Measurements from ENCODE around the gene RACGAP1. TPM values are rescaled to one million over a fixed set of nuclear protein-coding genes. Genes with fewer than 3 reads are reported as not detected.

RACGAP1 gene
- polyA plus RNA-seq, 1 of the 3 experiments (the other 2 are of a cell fraction) = 21.5 TPM

DNA sequence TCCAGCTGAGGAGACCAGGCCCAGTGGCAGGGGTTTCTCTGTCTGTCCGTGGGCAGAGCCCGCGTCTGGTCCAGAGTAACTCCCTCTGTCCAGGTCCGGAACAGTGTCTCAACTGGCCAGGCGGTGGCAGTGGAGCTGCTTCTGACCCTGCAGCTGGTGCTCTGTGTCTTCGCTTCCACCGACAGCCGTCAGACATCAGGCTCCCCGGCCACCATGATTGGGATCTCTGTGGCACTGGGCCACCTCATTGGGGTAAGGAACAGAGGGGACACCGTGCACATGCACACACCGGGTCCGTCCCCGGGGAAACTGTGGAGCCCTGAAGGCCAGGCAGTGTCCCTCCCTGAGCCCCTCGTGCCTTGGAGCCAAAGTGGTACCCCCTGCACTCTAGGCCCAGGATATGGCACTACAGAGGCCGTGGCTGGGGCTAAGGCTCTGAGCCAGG lies 51.0 kb downstream of the RACGAP1 start (continued):
- TF ChIP-seq CTCF (IDR thresholded peaks at IDR 0.05) (peak; percentile 63), EZH2phosphoT487 (IDR thresholded peaks at IDR 0.05; ENCODE audit: borderline replicate concordance, low read depth) (no peak), POLR2AphosphoS5 (IDR thresholded peaks at IDR 0.05; ENCODE audit: low read depth, low read length) (no peak), FOXJ3 (CRISPR knock-in tag; IDR thresholded peaks at IDR 0.05) (no peak), NFIC (IDR thresholded peaks at IDR 0.05; ENCODE audit: borderline replicate concordance) (no peak), RCOR1 (IDR thresholded peaks at IDR 0.05; ENCODE audit: low read length) (peak; percentile 53; the same call in 1 of the 2 replicates), TAF1 (IDR thresholded peaks at IDR 0.05; ENCODE audit: borderline replicate concordance, low read depth, low read length) (no peak), FOSL2 (IDR thresholded peaks at IDR 0.05; ENCODE audit: borderline replicate concordance, low read depth) (no peak), FOXM1 (IDR thresholded peaks at IDR 0.05; ENCODE audit: low read depth) (no peak), RXRA (IDR thresholded peaks at IDR 0.05; ENCODE audit: borderline replicate concordance, low read depth) (no peak), TCF12 (IDR thresholded peaks at IDR 0.05) (no peak)
- TF ChIP-seq, protein P1, sequence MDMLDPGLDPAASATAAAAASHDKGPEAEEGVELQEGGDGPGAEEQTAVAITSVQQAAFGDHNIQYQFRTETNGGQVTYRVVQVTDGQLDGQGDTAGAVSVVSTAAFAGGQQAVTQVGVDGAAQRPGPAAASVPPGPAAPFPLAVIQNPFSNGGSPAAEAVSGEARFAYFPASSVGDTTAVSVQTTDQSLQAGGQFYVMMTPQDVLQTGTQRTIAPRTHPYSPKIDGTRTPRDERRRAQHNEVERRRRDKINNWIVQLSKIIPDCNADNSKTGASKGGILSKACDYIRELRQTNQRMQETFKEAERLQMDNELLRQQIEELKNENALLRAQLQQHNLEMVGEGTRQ (IDR thresholded peaks at IDR 0.05; ENCODE audit: borderline replicate concordance, low read depth, low read length) = no peak
- TF ChIP-seq, protein P2, sequence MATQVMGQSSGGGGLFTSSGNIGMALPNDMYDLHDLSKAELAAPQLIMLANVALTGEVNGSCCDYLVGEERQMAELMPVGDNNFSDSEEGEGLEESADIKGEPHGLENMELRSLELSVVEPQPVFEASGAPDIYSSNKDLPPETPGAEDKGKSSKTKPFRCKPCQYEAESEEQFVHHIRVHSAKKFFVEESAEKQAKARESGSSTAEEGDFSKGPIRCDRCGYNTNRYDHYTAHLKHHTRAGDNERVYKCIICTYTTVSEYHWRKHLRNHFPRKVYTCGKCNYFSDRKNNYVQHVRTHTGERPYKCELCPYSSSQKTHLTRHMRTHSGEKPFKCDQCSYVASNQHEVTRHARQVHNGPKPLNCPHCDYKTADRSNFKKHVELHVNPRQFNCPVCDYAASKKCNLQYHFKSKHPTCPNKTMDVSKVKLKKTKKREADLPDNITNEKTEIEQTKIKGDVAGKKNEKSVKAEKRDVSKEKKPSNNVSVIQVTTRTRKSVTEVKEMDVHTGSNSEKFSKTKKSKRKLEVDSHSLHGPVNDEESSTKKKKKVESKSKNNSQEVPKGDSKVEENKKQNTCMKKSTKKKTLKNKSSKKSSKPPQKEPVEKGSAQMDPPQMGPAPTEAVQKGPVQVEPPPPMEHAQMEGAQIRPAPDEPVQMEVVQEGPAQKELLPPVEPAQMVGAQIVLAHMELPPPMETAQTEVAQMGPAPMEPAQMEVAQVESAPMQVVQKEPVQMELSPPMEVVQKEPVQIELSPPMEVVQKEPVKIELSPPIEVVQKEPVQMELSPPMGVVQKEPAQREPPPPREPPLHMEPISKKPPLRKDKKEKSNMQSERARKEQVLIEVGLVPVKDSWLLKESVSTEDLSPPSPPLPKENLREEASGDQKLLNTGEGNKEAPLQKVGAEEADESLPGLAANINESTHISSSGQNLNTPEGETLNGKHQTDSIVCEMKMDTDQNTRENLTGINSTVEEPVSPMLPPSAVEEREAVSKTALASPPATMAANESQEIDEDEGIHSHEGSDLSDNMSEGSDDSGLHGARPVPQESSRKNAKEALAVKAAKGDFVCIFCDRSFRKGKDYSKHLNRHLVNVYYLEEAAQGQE (IDR thresholded peaks at IDR 0.05; ENCODE audit: low read depth, low read length) = no peak

- CTCF ChIA-PET = interaction anchor here (1.1 to 20.3 kb wide), 15 partner anchors 6 to 111 kb away, joined by 4 to 1401 read pairs (median 11); partner anchors contain the start of genes ASIC1 and SMARCD1
These were observed 51.9 kb downstream of the RACGAP1 start for GRCh38 chr12:49973361-49973830.

More at GRCh38 chr12:49973361-49973830, 51.9 kb downstream of the RACGAP1 start:
- no peak for DNase-seq
- H3K36me3 ChIP-seq (replicated peaks in 1 of 2; ENCODE audit: control insufficient read depth in 1 of 2, insufficient read depth in 2 of 2, low read length in 1 of 2) = no peaks in the 10 kb centered on the region
- no peaks in the 10 kb centered on the region for H3K79me2 ChIP-seq (ENCODE audit: insufficient read depth)
- no peak overlapping the region for H3K4me2 ChIP-seq
- 86% methylated on average over 13 of the region's 19 CpGs for WGBS (ENCODE audit: low lambda C conversion rate)
- H3K4me1 ChIP-seq (ENCODE audit: control insufficient read depth in 1 of 2, insufficient read depth in 2 of 2, low read depth in 1 of 2, low read length in 1 of 2) = peaks cover 0 to 47% of the 10 kb centered on the region in 2 experiments; a peak in 2 of 4 replicates
- no peak overlapping the region for H2AFZ ChIP-seq (ENCODE audit: low read depth)
- POLR2A ChIA-PET = no interaction called here
- H3K27me3 ChIP-seq (ENCODE audit: insufficient read depth) = no peaks in the 10 kb centered on the region
- no peak overlapping the region for H3K4me3 ChIP-seq (ENCODE audit: low read depth in 2 of 2, low read length in 1 of 2)
- H3K9me2 ChIP-seq = no peaks in the 10 kb centered on the region
- no peaks in the 10 kb centered on the region for H4K20me1 ChIP-seq (ENCODE audit: insufficient read depth)
- H3F3A ChIP-seq (replicated peaks; ENCODE audit: insufficient read depth) = no peaks in the 10 kb centered on the region
- H3K9ac ChIP-seq = no peak overlapping the region
- TF ChIP-seq EZH2phosphoT487 (IDR thresholded peaks at IDR 0.05; ENCODE audit: borderline replicate concordance, low read depth) (no peak), GATA2 (CRISPR knock-in tag; IDR thresholded peaks at IDR 0.05) (no peak)
- no peaks in the 10 kb centered on the region for H3K9me3 ChIP-seq
- no peak overlapping the region for H3K27ac ChIP-seq (ENCODE audit: low read depth in 2 of 2, low read length in 1 of 2)
